Esophagus muscularis mucosa (tissue), 3 donors: ENCODE measurements around the gene PLEKHH2.

ENCODE experiments used
- EP300 ChIP-seq: sonication (generic); formaldehyde crosslinking; IDR thresholded peaks from one replicate; pipeline ENCODE4 v1.6.1; 2017; ENCODE audit warnings: antibody characterized with exemption
- POLR2AphosphoS5 ChIP-seq, 2 donors: sonication (generic); formaldehyde crosslinking; IDR thresholded peaks; one replicate each; pipeline ENCODE4 v1.6.1; 2017; ENCODE audit warnings: antibody characterized with exemption in 2 of 2

DNA sequence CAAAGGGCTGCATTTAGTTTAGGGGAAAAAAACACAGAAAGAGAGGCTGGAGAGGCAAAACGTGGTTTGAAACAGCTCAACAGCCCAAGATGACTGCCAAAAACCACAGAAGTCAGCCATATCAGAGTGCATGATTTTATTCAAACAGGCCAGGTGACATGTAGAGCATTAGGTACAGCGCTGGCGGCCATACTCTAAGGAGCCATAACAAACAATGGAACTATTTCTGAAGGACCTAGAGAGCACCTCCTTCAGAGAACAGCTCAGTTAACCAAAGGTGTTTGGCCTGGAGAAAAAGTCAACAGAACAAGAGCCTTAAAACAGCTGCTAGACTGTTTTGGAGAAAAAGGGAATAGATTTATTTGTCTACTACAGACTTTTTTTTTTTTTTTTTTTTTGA lies 43.8 kb upstream of the PLEKHH2 start:
- TF ChIP-seq EP300 (no peak), POLR2AphosphoS5 (IDR thresholded peaks at IDR 0.05) (no peak)
